ENCODE measurements around the gene PTPRG. TPM values are rescaled to one million over a fixed set of nuclear protein-coding genes. Genes with fewer than 3 reads are reported as not detected.

PTPRG gene
- total and polyA plus RNA-seq, 10 of the 15 experiments (the other 5 are each of a cell fraction or from before 2014, with no cell fraction given): 0.29 to 20.7 (median 1.4) TPM

DNA sequence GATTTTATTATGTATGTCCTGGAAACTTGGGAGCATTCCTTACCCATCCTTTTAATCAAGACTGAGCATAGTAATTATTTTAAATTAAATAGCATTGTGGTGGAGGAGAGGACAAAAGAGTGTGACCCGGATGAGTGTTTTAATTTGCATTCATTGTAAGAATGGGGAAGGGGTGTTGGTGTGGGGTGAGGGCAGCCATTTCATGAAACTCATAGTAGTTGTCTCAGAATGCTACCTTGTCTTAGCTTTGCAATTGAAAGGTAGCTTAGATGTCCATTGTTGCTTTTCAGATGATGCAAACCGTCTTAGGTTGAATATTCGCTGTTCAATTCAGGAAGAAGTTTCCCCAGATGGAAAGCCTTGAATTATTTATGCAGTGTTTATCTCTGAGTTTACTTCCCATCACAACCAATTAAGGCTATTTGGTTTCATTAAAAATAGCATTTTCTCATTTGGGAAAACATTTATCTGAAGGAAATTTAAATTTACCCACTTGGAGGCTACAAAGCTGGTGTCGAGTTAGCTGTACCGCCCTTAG, 483.6 kb downstream of the PTPRG start (continued):
- TF ChIP-seq, protein P1, sequence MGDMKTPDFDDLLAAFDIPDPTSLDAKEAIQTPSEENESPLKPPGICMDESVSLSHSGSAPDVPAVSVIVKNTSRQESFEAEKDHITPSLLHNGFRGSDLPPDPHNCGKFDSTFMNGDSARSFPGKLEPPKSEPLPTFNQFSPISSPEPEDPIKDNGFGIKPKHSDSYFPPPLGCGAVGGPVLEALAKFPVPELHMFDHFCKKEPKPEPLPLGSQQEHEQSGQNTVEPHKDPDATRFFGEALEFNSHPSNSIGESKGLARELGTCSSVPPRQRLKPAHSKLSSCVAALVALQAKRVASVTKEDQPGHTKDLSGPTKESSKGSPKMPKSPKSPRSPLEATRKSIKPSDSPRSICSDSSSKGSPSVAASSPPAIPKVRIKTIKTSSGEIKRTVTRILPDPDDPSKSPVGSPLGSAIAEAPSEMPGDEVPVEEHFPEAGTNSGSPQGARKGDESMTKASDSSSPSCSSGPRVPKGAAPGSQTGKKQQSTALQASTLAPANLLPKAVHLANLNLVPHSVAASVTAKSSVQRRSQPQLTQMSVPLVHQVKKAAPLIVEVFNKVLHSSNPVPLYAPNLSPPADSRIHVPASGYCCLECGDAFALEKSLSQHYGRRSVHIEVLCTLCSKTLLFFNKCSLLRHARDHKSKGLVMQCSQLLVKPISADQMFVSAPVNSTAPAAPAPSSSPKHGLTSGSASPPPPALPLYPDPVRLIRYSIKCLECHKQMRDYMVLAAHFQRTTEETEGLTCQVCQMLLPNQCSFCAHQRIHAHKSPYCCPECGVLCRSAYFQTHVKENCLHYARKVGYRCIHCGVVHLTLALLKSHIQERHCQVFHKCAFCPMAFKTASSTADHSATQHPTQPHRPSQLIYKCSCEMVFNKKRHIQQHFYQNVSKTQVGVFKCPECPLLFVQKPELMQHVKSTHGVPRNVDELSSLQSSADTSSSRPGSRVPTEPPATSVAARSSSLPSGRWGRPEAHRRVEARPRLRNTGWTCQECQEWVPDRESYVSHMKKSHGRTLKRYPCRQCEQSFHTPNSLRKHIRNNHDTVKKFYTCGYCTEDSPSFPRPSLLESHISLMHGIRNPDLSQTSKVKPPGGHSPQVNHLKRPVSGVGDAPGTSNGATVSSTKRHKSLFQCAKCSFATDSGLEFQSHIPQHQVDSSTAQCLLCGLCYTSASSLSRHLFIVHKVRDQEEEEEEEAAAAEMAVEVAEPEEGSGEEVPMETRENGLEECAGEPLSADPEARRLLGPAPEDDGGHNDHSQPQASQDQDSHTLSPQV (IDR thresholded peaks at IDR 0.05): no peak
- no peak for TF ChIP-seq NR2C1 (IDR thresholded peaks at IDR 0.05)
- TF ChIP-seq ATF7 (IDR thresholded peaks at IDR 0.05; ENCODE audit: low read depth): no peak
- TF ChIP-seq SPI1 (IDR thresholded peaks at IDR 0.05; ENCODE audit: borderline replicate concordance, insufficient read depth, low read depth, low read length): no peak
- TF ChIP-seq SRF (IDR thresholded peaks at IDR 0.05; ENCODE audit: low read depth in 2 of 2, low read length in 2 of 2): no peak
- no peak for TF ChIP-seq SUPT20H (IDR thresholded peaks at IDR 0.05; ENCODE audit: borderline replicate concordance, control insufficient read depth, low read depth, low read length)

DNA sequence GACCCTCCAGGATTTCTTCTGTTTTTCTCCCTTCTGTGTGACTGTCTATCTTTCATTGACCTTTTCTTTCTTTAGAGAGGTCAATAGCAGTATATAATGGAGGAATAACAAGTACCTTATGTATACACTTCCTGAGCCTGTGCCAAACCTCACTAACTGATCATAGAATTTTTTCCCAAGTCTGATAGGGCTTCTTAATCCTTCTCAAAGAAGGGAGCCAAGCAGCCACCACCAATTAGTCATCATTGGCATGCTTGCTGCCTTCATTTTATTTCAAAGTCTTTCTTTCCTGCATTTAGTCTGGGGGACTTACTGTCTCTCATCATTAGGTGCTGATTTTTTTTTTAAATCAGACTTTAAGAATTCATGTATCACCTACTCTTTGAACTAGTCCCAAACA, 485.0 kb downstream of the PTPRG start:
- Histone ChIP-seq H3K27ac (ENCODE audit: control insufficient read depth, insufficient read depth) (no peak overlapping the region), H3K4me2 (ENCODE audit: control insufficient read depth, insufficient read depth) (no peak overlapping the region), H3K27me3 (replicated peaks in 1 of 2; ENCODE audit: control insufficient read depth in 2 of 2, insufficient read depth in 2 of 2, low read length in 1 of 2) (no peaks in the 10 kb centered on the region; a peak in 1 of 4 replicates), H3K9ac (ENCODE audit: control insufficient read depth, insufficient read depth, low read length) (no peak overlapping the region), H2AFZ (ENCODE audit: control insufficient read depth, low read depth, low read length) (no peak overlapping the region), H3K79me2 (ENCODE audit: control insufficient read depth, insufficient read depth, low read length) (no peaks in the 10 kb centered on the region), H3K36me3 (ENCODE audit: control insufficient read depth in 2 of 2, insufficient read depth in 2 of 2, low read length in 1 of 2) (no peaks in the 10 kb centered on the region), H3K4me3 (no peak overlapping the region), H3K4me1 (ENCODE audit: control insufficient read depth, insufficient read depth, low read length) (no peaks in the 10 kb centered on the region), H3K9me3 (replicated peaks; ENCODE audit: control insufficient read depth, insufficient read depth, low read length) (no peaks in the 10 kb centered on the region), H4K20me1 (ENCODE audit: control insufficient read depth, insufficient read depth) (no peaks in the 10 kb centered on the region)
- ChIA-PET CTCF (interaction anchor here (0.8 to 1.4 kb wide), 4 partner anchors 8 to 142 kb away, joined by 3 to 4 read pairs (median 4); no protein-coding TSS in a partner anchor), RAD21 (ENCODE audit: unreplicated experiment) (interaction anchor here (0.9 kb wide), 1 partner anchor 10 kb away, joined by 4 read pairs; no protein-coding TSS in a partner anchor), POLR2A (interaction anchor here (0.6 to 0.8 kb wide), 2 partner anchors 64 to 82 kb away, joined by 4 to 7 read pairs; no protein-coding TSS in a partner anchor), SMC1A (ENCODE audit: uncharacterized antibody, unreplicated experiment) (interaction anchor here (1.0 to 2.8 kb wide), 3 partner anchors 11 to 188 kb away, joined by 3 to 8 read pairs (median 4); no protein-coding TSS in a partner anchor)
- in situ Hi-C loops (cut with MboI) (no loop called here), intact Hi-C loops (cut with micrococcal nuclease; ENCODE audit: unreplicated experiment) (no loop called here)
- ATAC-seq: no peak
- no TSS peak for BruUV-seq (replicated peaks)
- FAIRE-seq: no peak
- no peak for DNase-seq (ENCODE audit: low read depth, low spot score)
- TF ChIP-seq, protein P2, sequence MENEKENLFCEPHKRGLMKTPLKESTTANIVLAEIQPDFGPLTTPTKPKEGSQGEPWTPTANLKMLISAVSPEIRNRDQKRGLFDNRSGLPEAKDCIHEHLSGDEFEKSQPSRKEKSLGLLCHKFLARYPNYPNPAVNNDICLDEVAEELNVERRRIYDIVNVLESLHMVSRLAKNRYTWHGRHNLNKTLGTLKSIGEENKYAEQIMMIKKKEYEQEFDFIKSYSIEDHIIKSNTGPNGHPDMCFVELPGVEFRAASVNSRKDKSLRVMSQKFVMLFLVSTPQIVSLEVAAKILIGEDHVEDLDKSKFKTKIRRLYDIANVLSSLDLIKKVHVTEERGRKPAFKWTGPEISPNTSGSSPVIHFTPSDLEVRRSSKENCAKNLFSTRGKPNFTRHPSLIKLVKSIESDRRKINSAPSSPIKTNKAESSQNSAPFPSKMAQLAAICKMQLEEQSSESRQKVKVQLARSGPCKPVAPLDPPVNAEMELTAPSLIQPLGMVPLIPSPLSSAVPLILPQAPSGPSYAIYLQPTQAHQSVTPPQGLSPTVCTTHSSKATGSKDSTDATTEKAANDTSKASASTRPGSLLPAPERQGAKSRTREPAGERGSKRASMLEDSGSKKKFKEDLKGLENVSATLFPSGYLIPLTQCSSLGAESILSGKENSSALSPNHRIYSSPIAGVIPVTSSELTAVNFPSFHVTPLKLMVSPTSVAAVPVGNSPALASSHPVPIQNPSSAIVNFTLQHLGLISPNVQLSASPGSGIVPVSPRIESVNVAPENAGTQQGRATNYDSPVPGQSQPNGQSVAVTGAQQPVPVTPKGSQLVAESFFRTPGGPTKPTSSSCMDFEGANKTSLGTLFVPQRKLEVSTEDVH (IDR thresholded peaks at IDR 0.05; ENCODE audit: low read depth, partially characterized antibody): no peak
- TF ChIP-seq STAT1 (conservative IDR thresholded peaks at IDR 0.05): no peak
- TF ChIP-seq ZNF384 (IDR thresholded peaks at IDR 0.05; ENCODE audit: borderline replicate concordance, low read depth, low read length): no peak
- TF ChIP-seq CBX3 (IDR thresholded peaks at IDR 0.05; ENCODE audit: borderline replicate concordance, low read depth): no peak
- TF ChIP-seq POU2F2 (IDR thresholded peaks at IDR 0.05; ENCODE audit: borderline replicate concordance, low read depth, low read length): no peak
- no peak for TF ChIP-seq RUNX3 (IDR thresholded peaks at IDR 0.05; ENCODE audit: low read length)
- no peak for TF ChIP-seq ATF7 (IDR thresholded peaks at IDR 0.05; ENCODE audit: low read depth)
- no peak for TF ChIP-seq EED (IDR thresholded peaks at IDR 0.05; ENCODE audit: low read depth)
- no peak for TF ChIP-seq KAT2A (conservative IDR thresholded peaks at IDR 0.05; ENCODE audit: control insufficient read depth, low read depth, low read length)
